Calu3 (cell line): ENCODE results near the gene ACE. TPM values are rescaled to one million over a fixed set of nuclear protein-coding genes. Genes with fewer than 3 reads are reported as not detected.

Source experiments
- BruUV-seq: library from RNA; stranded (reverse); fragments of 400-500 nt; replicated peaks from 2 replicates; lab custom pipeline; 2021; lab: Mats Ljungman, UMichigan
- CTCF ChIA-PET: fragments of 300-600 bp; sonication (Branson Sonifier 250); formaldehyde crosslinking; loops from one replicate; lab custom pipeline; 2022; ENCODE audit warnings: antibody characterized with exemption; lab: Charles Lee
- DNase-seq: peaks from one replicate; pipeline ENCODE4 v3.0.0; 2022
- H3K27ac Mint-ChIP-seq: one replicate; pipeline ENCODE4 v1.8.0; 2022; ENCODE audit warnings: mixed read lengths; ENCODE audit not compliant: unreplicated experiment
- H3K27me3 Mint-ChIP-seq: one replicate; pipeline ENCODE4 v1.8.0; 2022; ENCODE audit warnings: mixed read lengths; ENCODE audit not compliant: unreplicated experiment
- H3K36me3 Mint-ChIP-seq: one replicate; pipeline ENCODE4 v1.8.0; 2022; ENCODE audit warnings: mild to moderate bottlenecking, moderate library complexity, mixed read lengths; ENCODE audit not compliant: insufficient read depth, unreplicated experiment
- H3K4me1 Mint-ChIP-seq: one replicate; pipeline ENCODE4 v1.8.0; 2022; ENCODE audit warnings: mild to moderate bottlenecking, low read depth, mixed read lengths; ENCODE audit not compliant: unreplicated experiment
- H3K4me3 Mint-ChIP-seq: one replicate; pipeline ENCODE4 v1.8.0; 2022; ENCODE audit warnings: mild to moderate bottlenecking, low read depth, moderate library complexity, mixed read lengths; ENCODE audit not compliant: unreplicated experiment
- H3K9me3 Mint-ChIP-seq: one replicate; pipeline ENCODE4 v1.8.0; 2022; ENCODE audit warnings: low read depth, mixed read lengths; ENCODE audit not compliant: unreplicated experiment
- intact Hi-C: fragments of 100-400 bp; cut with micrococcal nuclease; formaldehyde crosslinking; loops from one replicate; pipeline ENCODE4 v1.10.0; 2022; ENCODE audit not compliant: unreplicated experiment
- total RNA-seq: library from RNA; stranded (reverse); gene quantifications from 2 replicates; pipeline ENCODE4 v1.2.3, GENCODE V29; 2022
- TF ChIP-seq, protein P1 (sequence below): fragments of 200-600 bp; IDR thresholded peaks from one replicate; pipeline ENCODE4 v1.8.0; 2022; ENCODE audit warnings: antibody characterized with exemption; ENCODE audit not compliant: unreplicated experiment

ACE gene
- total RNA-seq, 1 experiment from 2014 or later: 5.9 TPM

DNA sequence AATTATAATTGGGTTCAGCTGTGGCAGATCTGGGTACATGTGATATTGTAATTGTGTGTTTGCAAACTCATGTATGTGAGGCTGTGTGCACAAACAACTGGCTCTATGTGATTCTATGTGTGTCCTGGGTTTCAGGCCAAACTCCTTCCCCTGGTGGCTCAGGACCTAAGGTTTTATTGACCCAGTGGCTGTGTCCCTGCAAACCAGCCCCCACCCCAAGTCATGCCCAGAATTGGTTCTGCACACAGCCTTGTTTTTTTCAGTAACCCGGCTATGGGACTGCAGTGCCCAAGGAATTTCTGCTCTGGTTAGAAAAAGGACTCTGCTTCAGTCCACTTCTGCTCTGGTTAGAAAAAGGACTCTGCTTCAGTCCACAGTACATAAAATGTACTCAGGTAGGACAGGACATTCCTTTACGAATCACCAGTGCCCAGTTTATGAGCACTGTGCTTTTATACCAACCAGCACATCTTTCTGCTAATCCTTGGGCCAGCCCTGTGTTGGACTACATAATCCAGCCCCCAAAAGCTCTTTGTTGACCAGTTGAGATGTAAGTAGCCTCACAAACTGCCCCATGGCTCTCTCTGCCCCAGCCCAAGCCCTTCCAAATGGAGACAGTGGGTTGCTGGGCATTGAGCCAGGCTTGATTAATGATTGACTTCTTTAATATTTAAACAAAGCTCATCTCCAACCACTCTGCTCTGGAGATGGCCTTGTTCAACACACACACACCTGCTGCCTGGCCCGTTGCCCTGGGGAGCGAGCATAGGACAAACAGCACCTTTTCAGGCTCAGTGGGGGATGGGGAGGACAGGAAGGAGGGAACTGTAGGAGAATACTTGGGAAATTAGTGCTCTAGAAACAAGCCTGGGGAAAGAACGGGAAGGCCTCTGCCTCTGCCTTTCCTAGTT lies 43.4 kb downstream of the ACE start:
- Mint-ChIP-seq H3K4me1 (peaks cover 20% of the 10 kb centered on the region), H3K27me3 (peaks cover 46% of the 10 kb centered on the region), H3K27ac (no peak overlapping the region), H3K4me3 (no peak overlapping the region), H3K36me3 (peaks cover 7% of the 10 kb centered on the region), H3K9me3 (no peaks in the 10 kb centered on the region)
- TF ChIP-seq, protein P1, sequence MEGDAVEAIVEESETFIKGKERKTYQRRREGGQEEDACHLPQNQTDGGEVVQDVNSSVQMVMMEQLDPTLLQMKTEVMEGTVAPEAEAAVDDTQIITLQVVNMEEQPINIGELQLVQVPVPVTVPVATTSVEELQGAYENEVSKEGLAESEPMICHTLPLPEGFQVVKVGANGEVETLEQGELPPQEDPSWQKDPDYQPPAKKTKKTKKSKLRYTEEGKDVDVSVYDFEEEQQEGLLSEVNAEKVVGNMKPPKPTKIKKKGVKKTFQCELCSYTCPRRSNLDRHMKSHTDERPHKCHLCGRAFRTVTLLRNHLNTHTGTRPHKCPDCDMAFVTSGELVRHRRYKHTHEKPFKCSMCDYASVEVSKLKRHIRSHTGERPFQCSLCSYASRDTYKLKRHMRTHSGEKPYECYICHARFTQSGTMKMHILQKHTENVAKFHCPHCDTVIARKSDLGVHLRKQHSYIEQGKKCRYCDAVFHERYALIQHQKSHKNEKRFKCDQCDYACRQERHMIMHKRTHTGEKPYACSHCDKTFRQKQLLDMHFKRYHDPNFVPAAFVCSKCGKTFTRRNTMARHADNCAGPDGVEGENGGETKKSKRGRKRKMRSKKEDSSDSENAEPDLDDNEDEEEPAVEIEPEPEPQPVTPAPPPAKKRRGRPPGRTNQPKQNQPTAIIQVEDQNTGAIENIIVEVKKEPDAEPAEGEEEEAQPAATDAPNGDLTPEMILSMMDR: no peak
- DNase-seq: no peak
- no TSS peak for BruUV-seq
- CTCF ChIA-PET: no interaction called here
- intact Hi-C loops: no loop called here

DNA sequence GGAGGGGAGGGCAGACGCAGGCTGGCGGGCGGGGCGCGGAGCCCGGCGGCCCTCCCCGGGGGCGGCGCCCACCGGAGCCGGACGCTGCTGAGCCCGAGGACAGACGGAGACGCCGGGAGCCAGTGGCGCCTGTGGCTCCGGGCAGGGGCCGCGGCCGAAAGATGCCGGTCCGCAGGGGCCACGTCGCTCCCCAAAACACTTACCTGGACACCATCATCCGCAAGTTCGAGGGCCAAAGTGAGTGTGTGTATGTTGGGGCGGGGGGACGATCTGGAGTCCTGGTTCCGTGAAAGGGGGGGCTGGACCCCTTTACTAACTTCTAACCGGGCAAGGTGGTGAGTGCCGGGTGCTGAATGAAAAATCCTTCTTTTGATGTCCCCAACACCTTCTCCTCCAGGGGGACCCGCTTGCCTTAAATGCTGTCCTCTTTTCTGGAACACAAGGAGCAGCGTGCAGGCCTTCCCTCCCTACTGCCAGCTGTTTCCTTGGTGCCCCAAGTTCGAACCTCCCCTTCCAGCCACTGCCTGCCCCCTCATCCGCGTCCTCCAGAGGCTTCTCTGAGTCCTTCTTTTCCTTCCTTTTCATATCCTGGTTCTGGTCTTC lies 46.5 kb downstream of the ACE start, which contains the start of gene KCNH6:
Gene KCNH6 (plus strand): TSS at position 106 of the 603 bp plus-strand sequence. CDS start 56 bp downstream, at position 162.
- no peaks in the 10 kb centered on the region for H3K9me3 Mint-ChIP-seq
- no peak for DNase-seq

DNA sequence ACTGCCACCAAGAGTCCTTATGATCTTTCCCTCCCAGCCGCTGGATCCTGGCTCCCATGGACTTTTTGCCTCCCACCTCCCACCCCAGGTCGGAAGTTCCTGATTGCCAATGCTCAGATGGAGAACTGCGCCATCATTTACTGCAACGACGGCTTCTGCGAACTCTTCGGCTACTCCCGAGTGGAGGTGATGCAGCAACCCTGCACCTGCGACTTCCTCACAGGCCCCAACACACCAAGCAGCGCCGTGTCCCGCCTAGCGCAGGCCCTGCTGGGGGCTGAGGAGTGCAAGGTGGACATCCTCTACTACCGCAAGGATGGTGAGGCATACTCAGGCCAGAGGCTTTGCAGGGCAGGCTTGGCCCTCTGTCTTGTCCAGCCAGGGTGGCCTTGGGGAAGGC lies 47.2 kb downstream of the ACE start:
- peaks cover 10% of the 10 kb centered on the region for H3K4me1 Mint-ChIP-seq
- no TSS peak for BruUV-seq
- no peaks in the 10 kb centered on the region for H3K9me3 Mint-ChIP-seq
- no peak overlapping the region for H3K27ac Mint-ChIP-seq
- intact Hi-C loops: no loop called here
- CTCF ChIA-PET: no interaction called here
- no peak for DNase-seq
- H3K27me3 Mint-ChIP-seq: peaks cover 69% of the 10 kb centered on the region
- peak overlapping the region; percentile 25 for H3K4me3 Mint-ChIP-seq
- TF ChIP-seq, protein P1: no peak
- H3K36me3 Mint-ChIP-seq: peaks cover 7% of the 10 kb centered on the region

More for the DNA sequence above, 46.5 kb downstream of the ACE start, which contains the start of gene KCNH6:
- intact Hi-C loops: no loop called here
- TF ChIP-seq, protein P1: no peak
- Mint-ChIP-seq H3K36me3 (peaks cover 7% of the 10 kb centered on the region), H3K27me3 (peaks cover 69% of the 10 kb centered on the region), H3K4me1 (peaks cover 10% of the 10 kb centered on the region), H3K4me3 (peak within 1 kb of the TSS; percentile 25), H3K27ac (no peak within 1 kb of the TSS)
- no TSS peak for BruUV-seq
- CTCF ChIA-PET: no interaction called here

DNA sequence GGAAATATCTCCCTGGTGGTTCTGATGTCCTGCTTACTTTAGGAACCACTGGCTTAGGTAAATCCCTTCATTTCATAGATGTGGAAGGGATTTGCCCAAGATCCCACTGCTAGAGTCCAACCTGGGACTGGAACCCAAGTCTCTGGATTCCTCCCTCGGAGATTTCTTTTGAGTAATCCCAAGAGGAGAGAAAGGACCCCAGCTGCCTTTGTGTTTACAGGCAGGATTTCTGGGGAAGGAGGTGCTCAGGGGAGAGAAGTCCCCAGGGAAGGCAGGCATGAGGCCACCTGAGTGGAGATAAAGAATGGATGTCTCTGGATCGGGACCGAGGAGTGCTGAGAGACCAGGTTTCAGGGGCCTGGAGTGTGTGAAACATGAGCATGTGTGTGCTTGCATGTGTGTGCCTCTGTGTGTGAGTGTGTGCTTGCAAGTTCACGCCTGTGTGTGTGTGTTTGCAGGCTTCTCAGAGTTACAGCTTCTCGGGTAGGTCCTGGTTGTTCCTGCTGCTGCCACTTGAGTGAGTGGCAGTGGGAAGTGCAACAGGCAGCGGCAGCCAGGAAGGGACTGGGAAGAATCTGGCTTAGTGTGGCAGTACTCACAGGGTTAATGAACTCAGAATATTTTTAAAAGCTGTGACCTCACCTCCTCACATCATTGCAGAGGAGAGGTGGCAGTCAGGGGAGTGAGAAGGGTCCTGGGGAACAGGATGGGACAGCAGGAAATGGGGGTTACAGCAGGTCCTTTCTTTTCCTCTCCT lies 48.5 kb downstream of the ACE start:
- no peak for DNase-seq
- BruUV-seq: no TSS peak
- TF ChIP-seq, protein P1: no peak
- Mint-ChIP-seq H3K27ac (no peak overlapping the region), H3K4me1 (peaks cover 8% of the 10 kb centered on the region), H3K4me3 (no peak overlapping the region), H3K27me3 (peaks cover 66% of the 10 kb centered on the region), H3K36me3 (peaks cover 7% of the 10 kb centered on the region), H3K9me3 (no peaks in the 10 kb centered on the region)
- intact Hi-C loops: no loop called here
- CTCF ChIA-PET: no interaction called here
